SK-N-MC (cell line): ENCODE results near the gene PKP2.

Source experiments
- EZH2 ChIP-seq: fragments of 200-600 bp; sonication (generic); IDR thresholded peaks from one replicate; pipeline ENCODE4 v1.6.1; 2017; ENCODE audit warnings: antibody characterized with exemption
- FOXP2 ChIP-seq: optimal IDR thresholded peaks from 2 replicates; pipeline ENCODE3; 2011; ENCODE audit warnings: mild to moderate bottlenecking, moderate library complexity; ENCODE audit not compliant: insufficient read depth; ENCODE audit errors: extremely low read length, control extremely low read depth
- POLR2AphosphoS5 ChIP-seq: IDR thresholded peaks from 2 replicates; pipeline ENCODE4 v1.6.1; 2012; ENCODE audit warnings: mild to moderate bottlenecking, low read depth, low read length, borderline replicate concordance

GRCh38 chr12:32804301-32804700 lies 92.3 kb downstream of the PKP2 start:
- TF ChIP-seq POLR2AphosphoS5 (no peak), EZH2 (no peak), FOXP2 (no peak)
